SK-N-SH treated with all-trans-retinoic acid at 6 μM for 48 hours (cell line): ENCODE data around the gene ZNF644.
A peak's percentile ranks its signal among the peaks of the same experiment; 100 is the strongest.

Source experiments
- ATAC-seq: fragments of 200-7000 bp; cut with Tn5 transposase; 3 replicates; pipeline ENCODE4 v1.9.1; 2020; ENCODE audit warnings: mild to moderate bottlenecking, moderate library complexity
- ARNTL ChIP-seq: fragments of 450-650 bp; formaldehyde crosslinking; IDR thresholded peaks from 2 replicates; pipeline ENCODE4 v1.5.0; 2020; ENCODE audit warnings: low read depth, mild to moderate bottlenecking, moderate library complexity, borderline replicate concordance
- BACH2 ChIP-seq: fragments of 250-450 bp; sonication (Bioruptor Pico); IDR thresholded peaks from 2 replicates; pipeline ENCODE4 v1.9.0; 2021; ENCODE audit warnings: mild to moderate bottlenecking, borderline replicate concordance
- CREB5 ChIP-seq: fragments of 250-450 bp; sonication (Bioruptor Pico); IDR thresholded peaks from 2 replicates; pipeline ENCODE4 v1.5.1; 2020; ENCODE audit warnings: low read depth, mild to moderate bottlenecking, moderate library complexity
- CSDC2 ChIP-seq: fragments of 250-450 bp; sonication (Bioruptor Pico); IDR thresholded peaks from 2 replicates; pipeline ENCODE4 v1.5.0; 2020; ENCODE audit warnings: mild to moderate bottlenecking, moderate library complexity
- ESRRG ChIP-seq: fragments of 250-450 bp; sonication (Bioruptor Pico); IDR thresholded peaks from 2 replicates; pipeline ENCODE4 v1.6.1; 2021; ENCODE audit warnings: mild to moderate bottlenecking
- GLIS3 ChIP-seq: fragments of 250-450 bp; sonication (Bioruptor Pico); IDR thresholded peaks from 2 replicates; pipeline ENCODE4 v1.5.0; 2020; ENCODE audit warnings: mild to moderate bottlenecking, moderate library complexity
- ISL1 ChIP-seq: fragments of 250-450 bp; sonication (Bioruptor Pico); IDR thresholded peaks from 2 replicates; pipeline ENCODE4 v2.1.2; 2022; ENCODE audit warnings: mild to moderate bottlenecking, moderate library complexity
- OSR1 ChIP-seq: fragments of 250-450 bp; sonication (Bioruptor Pico); IDR thresholded peaks from 2 replicates; pipeline ENCODE4 v1.8.0; 2022; ENCODE audit warnings: moderate library complexity, mild to moderate bottlenecking, inconsistent platforms
- PPARA ChIP-seq: fragments of 250-450 bp; sonication (Bioruptor Pico); IDR thresholded peaks from 2 replicates; pipeline ENCODE4 v1.5.0; 2020; ENCODE audit warnings: mild to moderate bottlenecking, borderline replicate concordance
- RARB ChIP-seq: fragments of 250-450 bp; sonication (Bioruptor Pico); IDR thresholded peaks from 2 replicates; pipeline ENCODE4 v1.8.0; 2021; ENCODE audit warnings: mild to moderate bottlenecking, moderate library complexity
- SNAI2 ChIP-seq: fragments of 250-450 bp; sonication (Bioruptor Pico); IDR thresholded peaks from 2 replicates; pipeline ENCODE4 v1.5.0; 2020; ENCODE audit warnings: mild to moderate bottlenecking, moderate library complexity
- TCF4 ChIP-seq: fragments of 250-450 bp; sonication (Bioruptor Pico); IDR thresholded peaks from 2 replicates; pipeline ENCODE4 v1.8.0; 2021; ENCODE audit warnings: mild to moderate bottlenecking, moderate library complexity, borderline replicate concordance
- TOX ChIP-seq: fragments of 250-450 bp; sonication (Bioruptor Pico); IDR thresholded peaks from 2 replicates; pipeline ENCODE4 v1.8.0; 2021; ENCODE audit warnings: mild to moderate bottlenecking, moderate library complexity, borderline replicate concordance
- TSHZ2 ChIP-seq: fragments of 250-450 bp; sonication (Bioruptor Pico); IDR thresholded peaks from 2 replicates; pipeline ENCODE4 v1.5.0; 2020; ENCODE audit warnings: mild to moderate bottlenecking, moderate library complexity
- ZC3H10 ChIP-seq: fragments of 250-450 bp; sonication (Bioruptor Pico); IDR thresholded peaks from 2 replicates; pipeline ENCODE4 v1.5.1; 2021; ENCODE audit warnings: mild to moderate bottlenecking, moderate library complexity
- ZFP3 ChIP-seq: fragments of 250-450 bp; sonication (Bioruptor Pico); IDR thresholded peaks from 2 replicates; pipeline ENCODE4 v1.5.0; 2020; ENCODE audit warnings: mild to moderate bottlenecking, moderate library complexity
- ZFP30 ChIP-seq: fragments of 450-650 bp; formaldehyde crosslinking; IDR thresholded peaks from 2 replicates; pipeline ENCODE4 v1.5.0; 2022; ENCODE audit warnings: mild to moderate bottlenecking, moderate library complexity
- ZNF565 ChIP-seq: fragments of 450-650 bp; formaldehyde crosslinking; conservative IDR thresholded peaks from 2 replicates; pipeline ENCODE4 v1.5.0; 2020; ENCODE audit warnings: low read depth, mild to moderate bottlenecking, moderate library complexity
- ZNF70 ChIP-seq: fragments of 450-650 bp; formaldehyde crosslinking; IDR thresholded peaks from 2 replicates; pipeline ENCODE4 v1.5.0; 2020; ENCODE audit warnings: mild to moderate bottlenecking, moderate library complexity
- ZNF8 ChIP-seq: fragments of 450-650 bp; formaldehyde crosslinking; IDR thresholded peaks from 2 replicates; pipeline ENCODE4 v1.5.0; 2020; ENCODE audit warnings: mild to moderate bottlenecking, moderate library complexity
- TF ChIP-seq, protein P1 (sequence below): fragments of 250-450 bp; sonication (Bioruptor Pico); IDR thresholded peaks from 2 replicates; pipeline ENCODE4 v1.8.0; 2020; ENCODE audit warnings: mild to moderate bottlenecking, moderate library complexity, borderline replicate concordance
- TF ChIP-seq, protein P2 (sequence below): fragments of 250-450 bp; sonication (Bioruptor Pico); IDR thresholded peaks from 2 replicates; pipeline ENCODE4 v1.5.1; 2021; ENCODE audit warnings: mild to moderate bottlenecking, moderate library complexity

ZNF644 gene

GRCh38 chr1:91018006-91018405 is 3.8 kb downstream of the ZNF644 start:
- no peak for ATAC-seq
- TF ChIP-seq ZNF565 (CRISPR knock-in tag) (no peak), TOX (CRISPR knock-in tag) (no peak), ZFP30 (no peak), ZFP3 (CRISPR knock-in tag) (no peak), RARB (CRISPR knock-in tag) (no peak), ISL1 (CRISPR knock-in tag) (no peak), ARNTL (CRISPR knock-in tag) (no peak)

DNA sequence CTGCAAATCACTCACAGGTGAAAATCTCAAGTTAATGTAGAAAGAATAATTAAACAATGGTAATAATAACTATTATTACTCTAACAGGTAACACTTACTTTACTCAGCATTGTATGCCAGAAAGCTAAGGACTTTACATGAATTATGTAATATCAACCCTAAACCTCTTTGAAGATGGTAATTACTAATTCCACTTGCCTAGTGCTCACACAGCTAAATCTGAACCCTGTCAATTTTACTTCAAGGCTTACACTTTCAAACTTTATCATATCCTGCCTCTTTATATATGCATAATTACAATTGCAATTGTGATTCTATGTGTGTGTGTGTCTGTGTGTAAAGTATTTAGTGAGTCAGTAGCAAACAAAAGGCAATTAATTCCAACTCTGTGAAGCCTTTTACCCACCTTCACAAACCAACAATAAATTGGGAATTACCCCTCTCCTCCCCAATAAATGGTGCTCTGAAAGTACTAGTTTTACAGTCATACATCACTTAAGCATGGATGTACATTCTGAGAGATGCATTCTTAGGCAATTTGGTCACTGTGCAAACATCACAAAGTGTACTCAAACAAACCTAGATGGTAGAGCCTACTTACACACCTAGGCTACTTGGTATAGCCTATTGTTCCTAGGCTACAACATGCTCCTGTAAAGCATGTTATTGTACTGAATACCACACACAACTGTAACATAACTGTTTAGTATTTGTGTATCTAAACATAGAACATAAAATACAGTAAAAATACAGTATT is 5.9 kb downstream of the ZNF644 start:
- ATAC-seq, result no peak
- TF ChIP-seq RARB (CRISPR knock-in tag), result no peak
- TF ChIP-seq TCF4 (CRISPR knock-in tag), result no peak
- no peak for TF ChIP-seq SNAI2 (CRISPR knock-in tag)
- TF ChIP-seq TOX (CRISPR knock-in tag), result no peak
- TF ChIP-seq ZNF8 (CRISPR knock-in tag), result no peak
- no peak for TF ChIP-seq ZNF70

GRCh38 chr1:91015358-91015780 is 6.5 kb downstream of the ZNF644 start:
- TF ChIP-seq ISL1 (CRISPR knock-in tag) (peak; percentile 68), TCF4 (CRISPR knock-in tag) (no peak)

DNA sequence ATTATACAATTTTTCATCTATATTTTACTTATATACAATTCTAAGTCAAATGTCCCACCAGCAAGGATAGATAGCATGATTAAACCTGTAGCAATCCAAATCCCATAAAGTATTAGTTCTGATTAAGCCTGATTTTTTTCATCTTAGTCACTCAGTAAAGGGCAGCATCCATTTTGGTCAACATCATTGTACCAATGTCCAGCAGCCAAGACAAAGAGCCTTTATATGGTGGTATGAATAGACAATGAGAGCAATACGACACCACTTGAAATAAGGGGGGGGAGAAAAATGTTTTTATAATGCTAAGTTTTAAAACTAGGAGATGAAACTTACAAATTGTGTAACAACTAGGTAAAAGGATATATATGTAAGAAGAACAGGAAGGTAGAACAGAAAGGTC is 7.4 kb downstream of the ZNF644 start:
- no peak for ATAC-seq
- TF ChIP-seq, protein P1, sequence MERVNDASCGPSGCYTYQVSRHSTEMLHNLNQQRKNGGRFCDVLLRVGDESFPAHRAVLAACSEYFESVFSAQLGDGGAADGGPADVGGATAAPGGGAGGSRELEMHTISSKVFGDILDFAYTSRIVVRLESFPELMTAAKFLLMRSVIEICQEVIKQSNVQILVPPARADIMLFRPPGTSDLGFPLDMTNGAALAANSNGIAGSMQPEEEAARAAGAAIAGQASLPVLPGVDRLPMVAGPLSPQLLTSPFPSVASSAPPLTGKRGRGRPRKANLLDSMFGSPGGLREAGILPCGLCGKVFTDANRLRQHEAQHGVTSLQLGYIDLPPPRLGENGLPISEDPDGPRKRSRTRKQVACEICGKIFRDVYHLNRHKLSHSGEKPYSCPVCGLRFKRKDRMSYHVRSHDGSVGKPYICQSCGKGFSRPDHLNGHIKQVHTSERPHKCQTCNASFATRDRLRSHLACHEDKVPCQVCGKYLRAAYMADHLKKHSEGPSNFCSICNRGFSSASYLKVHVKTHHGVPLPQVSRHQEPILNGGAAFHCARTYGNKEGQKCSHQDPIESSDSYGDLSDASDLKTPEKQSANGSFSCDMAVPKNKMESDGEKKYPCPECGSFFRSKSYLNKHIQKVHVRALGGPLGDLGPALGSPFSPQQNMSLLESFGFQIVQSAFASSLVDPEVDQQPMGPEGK (CRISPR knock-in tag), result no peak
- TF ChIP-seq TCF4 (CRISPR knock-in tag) (no peak), BACH2 (CRISPR knock-in tag) (no peak), PPARA (CRISPR knock-in tag) (no peak), SNAI2 (CRISPR knock-in tag) (no peak), TSHZ2 (CRISPR knock-in tag) (no peak), CSDC2 (CRISPR knock-in tag) (no peak), CREB5 (CRISPR knock-in tag) (no peak), OSR1 (CRISPR knock-in tag) (no peak), ARNTL (CRISPR knock-in tag) (no peak), ESRRG (CRISPR knock-in tag) (no peak), ISL1 (CRISPR knock-in tag) (no peak), ZNF8 (CRISPR knock-in tag) (no peak), GLIS3 (no peak)
- TF ChIP-seq, all 23 proteins: peak for 0

More at GRCh38 chr1:91015358-91015780, 6.5 kb downstream of the ZNF644 start:
- ATAC-seq, result no peak

DNA sequence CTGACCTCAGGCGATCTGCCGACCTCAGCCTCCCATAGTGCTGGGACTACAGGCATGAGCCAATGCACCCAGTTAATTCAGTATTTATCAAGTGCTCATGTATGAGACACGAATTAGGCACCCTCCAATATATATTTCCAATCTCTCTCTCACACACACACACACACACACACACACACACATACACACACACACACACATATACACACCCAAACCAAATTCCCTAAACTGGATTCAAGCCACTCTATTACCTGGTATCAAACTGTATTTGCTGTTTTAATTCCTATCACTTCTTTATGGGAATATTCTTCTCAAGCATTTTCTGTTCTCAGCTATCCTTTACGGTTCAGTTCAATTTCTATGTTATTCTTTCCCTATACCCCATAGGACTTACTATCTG is 8.5 kb downstream of the ZNF644 start:
- ATAC-seq, result no peak
- TF ChIP-seq ESRRG (CRISPR knock-in tag) (no peak), ISL1 (CRISPR knock-in tag) (no peak), CSDC2 (CRISPR knock-in tag) (no peak), ZFP30 (no peak), CREB5 (CRISPR knock-in tag) (no peak), PPARA (CRISPR knock-in tag) (no peak), ZFP3 (CRISPR knock-in tag) (no peak), RARB (CRISPR knock-in tag) (no peak), BACH2 (CRISPR knock-in tag) (no peak), ARNTL (CRISPR knock-in tag) (no peak), ZC3H10 (CRISPR knock-in tag) (no peak), TCF4 (CRISPR knock-in tag) (no peak)
- TF ChIP-seq, protein P1 (CRISPR knock-in tag), result no peak
- TF ChIP-seq, protein P2, sequence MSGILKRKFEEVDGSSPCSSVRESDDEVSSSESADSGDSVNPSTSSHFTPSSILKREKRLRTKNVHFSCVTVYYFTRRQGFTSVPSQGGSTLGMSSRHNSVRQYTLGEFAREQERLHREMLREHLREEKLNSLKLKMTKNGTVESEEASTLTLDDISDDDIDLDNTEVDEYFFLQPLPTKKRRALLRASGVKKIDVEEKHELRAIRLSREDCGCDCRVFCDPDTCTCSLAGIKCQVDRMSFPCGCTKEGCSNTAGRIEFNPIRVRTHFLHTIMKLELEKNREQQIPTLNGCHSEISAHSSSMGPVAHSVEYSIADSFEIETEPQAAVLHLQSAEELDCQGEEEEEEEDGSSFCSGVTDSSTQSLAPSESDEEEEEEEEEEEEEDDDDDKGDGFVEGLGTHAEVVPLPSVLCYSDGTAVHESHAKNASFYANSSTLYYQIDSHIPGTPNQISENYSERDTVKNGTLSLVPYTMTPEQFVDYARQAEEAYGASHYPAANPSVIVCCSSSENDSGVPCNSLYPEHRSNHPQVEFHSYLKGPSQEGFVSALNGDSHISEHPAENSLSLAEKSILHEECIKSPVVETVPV (CRISPR knock-in tag), result no peak
